HL-60 (cell line): ENCODE data around the gene BABAM2.

ENCODE experiments used
- POLR2AphosphoS5 ChIP-seq: IDR thresholded peaks from 2 replicates; pipeline ENCODE4 v1.6.1; 2012; ENCODE audit warnings: low read depth
- TF ChIP-seq, protein P1 (sequence below): IDR thresholded peaks from one replicate; pipeline ENCODE4 v1.5.1; 2011; ENCODE audit warnings: low read length, control low read depth, inconsistent platforms; ENCODE audit not compliant: insufficient read depth
- TF ChIP-seq, protein P2 (sequence below): IDR thresholded peaks from 2 replicates; pipeline ENCODE4 v1.6.1; 2012; ENCODE audit warnings: low read depth; ENCODE audit not compliant: insufficient replicate concordance

DNA sequence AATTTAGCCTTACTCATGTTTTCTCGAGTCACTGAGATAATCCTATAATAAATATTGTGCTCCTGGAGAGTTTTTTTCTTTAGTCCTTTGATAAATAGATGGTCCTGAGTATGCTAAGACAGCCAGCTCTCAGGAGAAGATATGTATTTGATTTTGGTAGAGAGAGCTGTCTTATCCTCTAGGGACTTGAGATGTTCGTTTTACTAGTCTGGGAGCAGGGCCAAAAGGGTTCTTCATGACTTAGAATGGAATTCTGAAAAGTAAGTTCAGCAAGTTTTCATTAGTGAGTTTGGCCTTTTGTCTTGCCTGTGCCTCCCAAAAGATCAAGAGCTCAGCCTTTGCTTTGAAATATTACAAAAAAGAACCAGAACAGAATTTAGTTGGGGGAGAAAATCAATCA is 246.7 kb downstream of the BABAM2 start:
- TF ChIP-seq, protein P1, sequence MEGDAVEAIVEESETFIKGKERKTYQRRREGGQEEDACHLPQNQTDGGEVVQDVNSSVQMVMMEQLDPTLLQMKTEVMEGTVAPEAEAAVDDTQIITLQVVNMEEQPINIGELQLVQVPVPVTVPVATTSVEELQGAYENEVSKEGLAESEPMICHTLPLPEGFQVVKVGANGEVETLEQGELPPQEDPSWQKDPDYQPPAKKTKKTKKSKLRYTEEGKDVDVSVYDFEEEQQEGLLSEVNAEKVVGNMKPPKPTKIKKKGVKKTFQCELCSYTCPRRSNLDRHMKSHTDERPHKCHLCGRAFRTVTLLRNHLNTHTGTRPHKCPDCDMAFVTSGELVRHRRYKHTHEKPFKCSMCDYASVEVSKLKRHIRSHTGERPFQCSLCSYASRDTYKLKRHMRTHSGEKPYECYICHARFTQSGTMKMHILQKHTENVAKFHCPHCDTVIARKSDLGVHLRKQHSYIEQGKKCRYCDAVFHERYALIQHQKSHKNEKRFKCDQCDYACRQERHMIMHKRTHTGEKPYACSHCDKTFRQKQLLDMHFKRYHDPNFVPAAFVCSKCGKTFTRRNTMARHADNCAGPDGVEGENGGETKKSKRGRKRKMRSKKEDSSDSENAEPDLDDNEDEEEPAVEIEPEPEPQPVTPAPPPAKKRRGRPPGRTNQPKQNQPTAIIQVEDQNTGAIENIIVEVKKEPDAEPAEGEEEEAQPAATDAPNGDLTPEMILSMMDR = no peak
- TF ChIP-seq, protein P2, sequence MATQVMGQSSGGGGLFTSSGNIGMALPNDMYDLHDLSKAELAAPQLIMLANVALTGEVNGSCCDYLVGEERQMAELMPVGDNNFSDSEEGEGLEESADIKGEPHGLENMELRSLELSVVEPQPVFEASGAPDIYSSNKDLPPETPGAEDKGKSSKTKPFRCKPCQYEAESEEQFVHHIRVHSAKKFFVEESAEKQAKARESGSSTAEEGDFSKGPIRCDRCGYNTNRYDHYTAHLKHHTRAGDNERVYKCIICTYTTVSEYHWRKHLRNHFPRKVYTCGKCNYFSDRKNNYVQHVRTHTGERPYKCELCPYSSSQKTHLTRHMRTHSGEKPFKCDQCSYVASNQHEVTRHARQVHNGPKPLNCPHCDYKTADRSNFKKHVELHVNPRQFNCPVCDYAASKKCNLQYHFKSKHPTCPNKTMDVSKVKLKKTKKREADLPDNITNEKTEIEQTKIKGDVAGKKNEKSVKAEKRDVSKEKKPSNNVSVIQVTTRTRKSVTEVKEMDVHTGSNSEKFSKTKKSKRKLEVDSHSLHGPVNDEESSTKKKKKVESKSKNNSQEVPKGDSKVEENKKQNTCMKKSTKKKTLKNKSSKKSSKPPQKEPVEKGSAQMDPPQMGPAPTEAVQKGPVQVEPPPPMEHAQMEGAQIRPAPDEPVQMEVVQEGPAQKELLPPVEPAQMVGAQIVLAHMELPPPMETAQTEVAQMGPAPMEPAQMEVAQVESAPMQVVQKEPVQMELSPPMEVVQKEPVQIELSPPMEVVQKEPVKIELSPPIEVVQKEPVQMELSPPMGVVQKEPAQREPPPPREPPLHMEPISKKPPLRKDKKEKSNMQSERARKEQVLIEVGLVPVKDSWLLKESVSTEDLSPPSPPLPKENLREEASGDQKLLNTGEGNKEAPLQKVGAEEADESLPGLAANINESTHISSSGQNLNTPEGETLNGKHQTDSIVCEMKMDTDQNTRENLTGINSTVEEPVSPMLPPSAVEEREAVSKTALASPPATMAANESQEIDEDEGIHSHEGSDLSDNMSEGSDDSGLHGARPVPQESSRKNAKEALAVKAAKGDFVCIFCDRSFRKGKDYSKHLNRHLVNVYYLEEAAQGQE = no peak
- no peak for TF ChIP-seq POLR2AphosphoS5
